Right lung (tissue), 10 donors: ENCODE measurements around the gene CKAP4. TPM values are rescaled to one million over a fixed set of nuclear protein-coding genes. Genes with fewer than 3 reads are reported as not detected.
"Not testable (repeated sequence)": the region's sequence is repeated elsewhere in the genome, so short reads cannot be mapped to it uniquely, and the experiment has no call there.

Source experiments
- DNase-seq, 2 donors: peaks; one replicate each; pipeline ENCODE4 v3.0.0-alpha.2; 2013
- long read RNA-seq, 8 donors: transcript quantifications; one replicate each; lab custom pipeline, GENCODE V29; 2026
- polyA plus RNA-seq, 5 donors: library from polyadenylated mRNA; unstranded; fragments of 120-200 nt; gene quantifications; one replicate each; pipeline versions ENCODE4 v1.2.1 to v1.2.3, GENCODE V29; 2013; ENCODE audit warnings: inconsistent platforms in 1 of 5, low replicate concordance in 1 of 5; ENCODE audit not compliant: insufficient read length in 5 of 5, insufficient read depth in 1 of 5

The CKAP4 gene
- polyA plus RNA-seq = 100 to 1,000 TPM in 2 of 5 donors, 10 to 100 TPM in 3; 88.5 to 111 (median 92.7) TPM
- long read RNA-seq, donor 1, transcript CKAP4-201 (2 exons, 3,093 nt) = major isoform, 63 of 70 reads
- long read RNA-seq, donor 1, partial matches to known transcripts = 0 of 70 reads
- long read RNA-seq, donor 1, other reads (novel, unspliced or antisense) = 7 of 70 reads
- long read RNA-seq, donor 2, transcript CKAP4-201 (2 exons, 3,093 nt) = major isoform, 26 of 26 reads
- long read RNA-seq, donor 2, partial matches to known transcripts = 0 of 26 reads
- long read RNA-seq, donor 2, other reads (novel, unspliced or antisense) = 0 of 26 reads
- long read RNA-seq, donor 3, transcript CKAP4-201 (2 exons, 3,093 nt) = major isoform, 34 of 44 reads
- long read RNA-seq, donor 3, partial matches to known transcripts = 10 of 44 reads
- long read RNA-seq, donor 3, other reads (novel, unspliced or antisense) = 0 of 44 reads
- long read RNA-seq, donor 4, transcript CKAP4-201 (2 exons, 3,093 nt) = major isoform, 30 of 30 reads
- long read RNA-seq, donor 4, partial matches to known transcripts = 0 of 30 reads
- long read RNA-seq, donor 4, other reads (novel, unspliced or antisense) = 0 of 30 reads
- long read RNA-seq, donor 5, transcript CKAP4-201 (2 exons, 3,093 nt) = major isoform, 38 of 38 reads
- long read RNA-seq, donor 5, partial matches to known transcripts = 0 of 38 reads
- long read RNA-seq, donor 5, other reads (novel, unspliced or antisense) = 0 of 38 reads
- long read RNA-seq, donor 6, transcript CKAP4-201 (2 exons, 3,093 nt) = major isoform, 56 of 56 reads
- long read RNA-seq, donor 6, partial matches to known transcripts = 0 of 56 reads
- long read RNA-seq, donor 6, other reads (novel, unspliced or antisense) = 0 of 56 reads
- long read RNA-seq, donor 7, transcript CKAP4-201 (2 exons, 3,093 nt) = major isoform, 60 of 60 reads
- long read RNA-seq, donor 7, partial matches to known transcripts = 0 of 60 reads
- long read RNA-seq, donor 7, other reads (novel, unspliced or antisense) = 0 of 60 reads
- long read RNA-seq, donor 8, transcript CKAP4-201 (2 exons, 3,093 nt) = major isoform, 21 of 21 reads
- long read RNA-seq, donor 8, partial matches to known transcripts = 0 of 21 reads
- long read RNA-seq, donor 8, other reads (novel, unspliced or antisense) = 0 of 21 reads

- peak; percentile 83 to 86 for DNase-seq
Observed at GRCh38 chr12:106247674-106248311, at the start of gene CKAP4. Gene CKAP4 (minus strand): TSS chr12:106248020. CDS start chr12:106247851, 169 bp downstream.

DNA sequence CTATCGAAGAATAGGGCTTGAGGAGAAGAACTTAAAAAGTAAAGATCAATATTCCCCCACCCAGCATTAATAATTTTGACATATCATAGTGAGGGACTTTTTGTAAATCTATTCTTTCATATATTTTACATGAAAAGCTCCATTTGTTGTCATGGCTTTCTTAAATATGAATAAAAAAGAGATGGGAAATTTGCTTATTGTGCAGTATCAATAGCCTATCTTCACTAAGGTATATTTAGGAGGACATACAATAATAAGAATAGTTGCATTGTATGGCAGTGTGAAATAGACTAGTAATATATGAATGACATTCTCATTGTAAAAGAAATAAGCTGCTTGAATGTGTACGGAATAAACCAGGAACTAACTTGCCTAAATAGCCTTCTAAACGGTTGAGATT, 49.3 kb upstream of the CKAP4 start:
- no peak for DNase-seq

- DNase-seq = no peak
Observed at GRCh38 chr12:106296179-106296877, 48.5 kb upstream of the CKAP4 start.

- DNase-seq = no peak
Observed at GRCh38 chr12:106292339-106292738, 44.5 kb upstream of the CKAP4 start.

DNA sequence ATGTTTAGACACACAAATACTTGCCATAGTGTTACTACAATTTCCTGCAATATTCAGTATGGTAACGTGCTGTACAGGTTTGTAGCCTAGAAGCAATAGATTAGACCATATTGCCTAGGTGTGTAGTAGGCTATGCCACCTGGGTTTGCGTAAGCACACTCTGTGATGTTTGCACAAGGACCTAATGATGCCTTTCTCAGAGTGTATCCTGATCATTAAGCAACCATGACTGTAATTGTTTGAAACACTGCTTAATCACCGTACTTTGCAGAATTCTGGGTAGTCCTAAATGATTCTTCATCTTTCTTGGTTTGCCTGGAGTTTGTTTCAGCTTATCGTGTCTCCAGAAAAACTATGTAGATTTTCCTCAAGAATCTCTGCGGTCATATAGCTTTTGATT, 43.5 kb upstream of the CKAP4 start:
- DNase-seq = no peak

DNA sequence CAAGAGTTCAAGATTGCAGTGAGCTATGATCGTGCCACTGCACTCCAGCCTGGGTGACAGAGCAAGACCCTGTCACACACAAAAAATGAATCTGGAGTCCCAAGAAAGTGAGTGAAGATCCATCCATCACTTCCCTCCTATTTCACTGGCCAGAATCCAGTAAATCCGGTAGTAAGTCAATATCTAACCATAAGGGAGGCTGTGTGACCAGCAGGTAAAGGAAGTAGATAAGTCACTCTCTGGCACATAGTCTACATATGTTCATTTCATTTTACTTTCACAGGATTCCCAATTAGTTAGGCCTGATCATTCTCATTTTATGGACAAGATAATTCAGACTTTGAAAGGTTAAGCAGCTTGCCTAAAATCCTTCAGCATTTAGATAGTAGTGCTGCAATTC, 42.8 kb upstream of the CKAP4 start:
- no peak for DNase-seq

GRCh38 chr12:106289196-106289681, 41.4 kb upstream of the CKAP4 start:
- no peak for DNase-seq

- no peak for DNase-seq
Observed at GRCh38 chr12:106288494-106289195, 40.8 kb upstream of the CKAP4 start.

GRCh38 chr12:106288101-106288493, 40.3 kb upstream of the CKAP4 start:
- no peak for DNase-seq

- no peak for DNase-seq
Observed at GRCh38 chr12:106287364-106287763, 39.5 kb upstream of the CKAP4 start.

- not testable (repeated sequence) for DNase-seq
Observed at GRCh38 chr12:106286576-106287162, 38.8 kb upstream of the CKAP4 start.

DNA sequence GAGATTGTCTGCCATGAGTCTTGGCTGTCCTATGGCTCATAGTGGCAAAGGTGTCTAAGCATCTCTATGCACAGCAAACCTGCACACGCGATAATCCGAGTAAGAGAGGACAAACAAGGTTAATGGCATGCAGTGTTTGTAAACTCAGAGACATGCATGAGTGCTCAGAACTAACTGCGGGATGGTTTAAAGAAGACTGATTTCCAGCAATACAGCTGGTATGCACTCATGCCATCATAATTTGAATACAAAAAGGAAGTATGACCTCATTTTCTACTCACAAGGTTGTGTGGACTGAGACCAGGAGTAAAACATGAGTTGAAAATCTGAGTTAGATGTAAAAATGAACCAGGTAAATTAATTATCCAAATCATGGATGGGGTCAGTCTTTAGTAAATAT, 38.2 kb upstream of the CKAP4 start:
- no peak for DNase-seq

DNA sequence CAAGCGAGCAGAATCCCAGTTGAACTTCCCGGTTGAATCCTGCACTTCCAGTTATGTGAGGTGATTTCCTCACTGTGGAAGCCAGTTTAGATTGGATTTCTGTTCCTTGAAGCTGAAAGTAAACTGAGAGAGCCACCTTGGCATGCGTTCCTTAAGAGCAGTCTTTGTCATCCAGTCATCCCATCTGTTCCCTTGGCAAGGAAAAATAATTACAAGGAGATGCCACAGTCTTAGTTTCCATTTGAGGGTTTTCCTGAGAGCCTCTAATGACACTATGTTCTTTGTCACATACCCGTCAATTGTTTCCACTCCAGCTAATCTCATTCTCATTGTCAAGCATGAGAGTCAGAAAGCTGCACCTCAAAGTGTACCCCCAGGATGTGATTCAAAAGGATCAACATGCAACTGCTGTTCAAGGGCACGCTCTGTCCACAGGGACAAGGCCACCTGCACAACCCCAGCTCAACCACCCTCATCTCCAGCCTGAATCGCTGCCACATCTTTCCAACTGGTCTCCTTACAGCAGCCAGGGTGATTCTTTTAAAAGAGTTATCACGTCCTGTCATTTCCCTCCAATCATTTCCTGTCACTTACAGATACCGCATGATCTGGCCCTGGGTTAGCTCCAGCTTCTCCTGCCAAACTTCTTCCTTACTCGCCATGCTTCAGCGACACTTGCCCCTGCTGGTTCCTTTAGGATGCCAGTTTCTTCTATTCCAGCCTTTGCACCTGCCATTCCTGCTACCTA, 36.7 kb upstream of the CKAP4 start:
- DNase-seq = no peak

DNA sequence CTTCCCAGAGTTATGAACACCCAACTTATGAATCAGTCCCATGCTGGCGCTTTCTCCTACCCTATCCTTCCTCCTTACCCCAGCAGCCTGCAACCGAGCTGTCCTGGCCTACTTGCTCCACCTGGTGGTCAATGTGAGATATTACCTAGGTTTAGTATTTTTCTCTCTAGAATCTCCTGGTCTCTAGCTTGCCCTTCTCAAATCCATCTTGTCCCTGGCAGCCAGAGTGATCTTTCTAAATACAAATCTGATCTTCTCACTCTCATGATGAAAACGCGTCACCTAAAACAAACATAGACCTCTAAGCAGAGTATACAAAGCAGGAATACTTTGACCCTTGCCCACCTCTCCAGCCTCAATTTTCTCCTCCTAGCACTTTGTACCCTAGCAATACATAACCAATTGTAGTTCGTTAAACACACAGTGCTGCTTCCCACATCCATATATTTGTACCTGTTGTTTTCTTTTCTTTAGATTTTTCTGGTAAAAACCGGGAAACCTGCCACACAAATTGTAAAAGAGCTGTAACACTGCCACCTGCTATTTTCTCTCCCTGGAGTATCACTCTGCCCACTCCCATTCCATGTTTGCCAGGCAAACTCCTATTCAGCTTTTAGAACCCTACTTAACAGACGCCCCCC, 34.8 kb upstream of the CKAP4 start:
- no peak for DNase-seq

DNA sequence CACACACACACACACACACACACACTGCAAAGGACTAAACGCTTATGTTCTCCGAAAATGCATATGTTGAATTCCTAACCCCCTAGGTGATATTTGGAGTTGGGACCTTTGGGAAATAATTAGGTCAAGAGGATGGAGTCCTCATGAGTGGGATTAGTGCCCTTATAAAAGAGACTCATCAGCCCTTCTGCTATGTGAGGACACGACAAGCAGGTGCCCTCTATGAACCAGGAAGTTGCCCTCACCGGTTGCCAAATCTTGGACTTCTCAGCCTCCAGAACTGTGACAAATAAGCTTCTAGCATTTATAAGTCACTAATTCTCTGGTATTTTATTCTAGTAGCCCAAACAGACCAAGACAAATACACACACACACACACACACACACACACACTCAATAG, 34.0 kb upstream of the CKAP4 start:
- DNase-seq = no peak

DNA sequence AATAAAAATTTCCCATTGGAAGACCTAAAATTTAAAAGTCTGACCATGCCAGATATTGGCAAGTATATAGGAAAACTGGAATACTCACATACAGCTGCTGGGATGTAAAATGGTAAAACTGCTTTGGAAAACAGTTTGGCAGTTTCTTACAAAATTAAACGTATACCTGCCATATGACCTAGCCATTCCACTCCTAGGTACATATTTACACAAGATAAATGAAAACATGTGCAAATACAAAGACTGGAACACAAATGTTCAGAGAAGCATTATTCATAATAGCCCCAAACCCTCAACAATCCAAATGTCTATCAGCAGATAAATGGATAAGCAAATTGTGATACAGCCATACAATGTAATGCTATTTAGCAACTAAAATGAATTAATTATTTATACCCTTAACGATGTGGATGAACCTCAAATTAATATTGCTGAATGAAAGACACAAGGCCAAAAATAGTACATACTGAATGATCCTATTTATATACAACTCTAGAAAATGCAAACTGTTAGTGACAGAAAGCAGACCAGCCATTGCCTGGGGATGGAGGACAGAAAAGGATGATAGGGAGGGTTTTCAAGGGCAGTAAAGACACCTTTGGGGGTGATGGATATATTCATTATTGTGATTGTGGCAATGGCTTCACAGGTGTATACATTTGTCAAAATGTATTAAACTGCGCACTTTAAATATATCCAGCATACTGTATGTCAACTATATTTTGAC, 33.4 kb upstream of the CKAP4 start:
- no peak for DNase-seq

DNA sequence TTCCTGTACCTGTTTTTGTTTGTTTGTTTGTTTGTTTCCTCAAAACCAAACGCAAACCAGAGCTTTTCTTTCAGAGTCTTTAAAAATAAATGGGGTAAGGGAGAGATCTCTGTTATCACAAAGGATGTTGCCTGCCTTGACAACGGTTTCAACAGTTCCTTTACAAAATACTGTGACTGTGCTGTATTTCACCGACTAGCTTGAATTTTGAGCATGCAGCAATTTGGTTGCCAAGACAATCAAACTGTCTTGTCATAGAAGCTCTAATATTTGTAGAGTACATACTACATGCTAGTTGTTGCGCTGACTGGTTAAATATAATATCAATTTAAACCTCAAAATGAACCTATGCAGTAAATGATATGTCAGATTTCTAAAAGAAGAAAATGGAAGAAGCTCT, 32.3 kb upstream of the CKAP4 start:
- DNase-seq = no peak
